Measurements from ENCODE around the gene IGSF23. TPM values are rescaled to one million over a fixed set of nuclear protein-coding genes. Genes with fewer than 3 reads are reported as not detected.
"Not testable (repeated sequence)": the region's sequence is repeated elsewhere in the genome, so short reads cannot be mapped to it uniquely, and the experiment has no call there.

The IGSF23 gene
- total and polyA plus RNA-seq, 7 experiments from 2014 or later: not detected

DNA sequence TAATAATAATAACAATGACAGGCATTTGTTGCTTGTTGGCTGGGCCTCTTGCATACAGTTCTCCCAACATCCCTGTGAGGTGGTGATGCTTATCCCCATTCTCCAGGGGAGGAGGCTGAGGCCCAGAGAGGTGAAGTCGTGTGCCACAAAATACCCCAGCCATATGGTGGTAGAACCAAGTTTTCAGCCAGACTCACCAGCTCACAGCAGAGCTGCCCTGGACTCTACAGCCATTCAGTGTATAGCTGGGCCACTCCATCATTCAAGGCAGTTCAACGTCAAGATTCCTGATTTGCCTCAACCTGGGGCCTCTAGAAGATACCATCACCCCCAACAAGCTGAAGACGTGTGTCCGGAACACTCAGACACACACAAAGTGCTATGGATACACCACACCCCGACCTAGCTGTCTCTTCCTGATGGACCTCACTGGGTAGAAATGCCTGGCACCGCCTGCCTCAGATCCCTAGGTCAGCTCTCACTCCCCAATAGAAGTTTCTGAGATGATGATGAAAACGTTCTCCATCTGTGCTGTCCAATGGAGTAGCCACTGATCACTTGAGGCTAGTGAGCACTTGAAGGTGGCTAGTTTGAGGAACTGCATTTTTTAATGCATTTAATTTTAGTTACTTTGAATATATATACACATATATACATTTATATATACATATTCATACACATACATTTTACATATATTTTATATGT is 53.6 kb downstream of the IGSF23 start:
- Mint-ChIP-seq H3K4me3 (no peak overlapping the region), H3K4me1 (peaks cover 0 to 1% (median 0%) of the 10 kb centered on the region in 7 donors), H3K36me3 (peaks cover 0 to 5% (median 0%) of the 10 kb centered on the region in 5 donors), H3K27me3 (no peaks in the 10 kb centered on the region), H3K9me3 (peaks cover 0 to 3% (median 0%) of the 10 kb centered on the region in 11 donors), H3K27ac (no peak overlapping the region)
- H3K36me3 ChIP-seq (ENCODE audit: control insufficient read depth in 2 of 3, insufficient read depth in 3 of 3, low read length in 3 of 3): no peaks in the 10 kb centered on the region
- no peaks in the 10 kb centered on the region for H3K9me3 ChIP-seq (ENCODE audit: control insufficient read depth in 2 of 3, low read length in 3 of 3)
- CTCF ChIA-PET: no interaction called here
- H3K4me3 ChIP-seq (ENCODE audit: low read length): no peak overlapping the region
- no peak overlapping the region for H3K27ac ChIP-seq (ENCODE audit: low read depth, low read length)
- H3K4me1 ChIP-seq (ENCODE audit: control insufficient read depth in 2 of 2, insufficient read depth in 2 of 2, low read length in 2 of 2): no peaks in the 10 kb centered on the region
- no peaks in the 10 kb centered on the region for H3K27me3 ChIP-seq (ENCODE audit: control insufficient read depth in 2 of 2, insufficient read depth in 2 of 2, low read length in 2 of 2)
- DNase-seq (no peak), ATAC-seq (no peak)
- intact Hi-C loops (cut with micrococcal nuclease): no loop called here
- POLR2A ChIA-PET: no interaction called here

DNA sequence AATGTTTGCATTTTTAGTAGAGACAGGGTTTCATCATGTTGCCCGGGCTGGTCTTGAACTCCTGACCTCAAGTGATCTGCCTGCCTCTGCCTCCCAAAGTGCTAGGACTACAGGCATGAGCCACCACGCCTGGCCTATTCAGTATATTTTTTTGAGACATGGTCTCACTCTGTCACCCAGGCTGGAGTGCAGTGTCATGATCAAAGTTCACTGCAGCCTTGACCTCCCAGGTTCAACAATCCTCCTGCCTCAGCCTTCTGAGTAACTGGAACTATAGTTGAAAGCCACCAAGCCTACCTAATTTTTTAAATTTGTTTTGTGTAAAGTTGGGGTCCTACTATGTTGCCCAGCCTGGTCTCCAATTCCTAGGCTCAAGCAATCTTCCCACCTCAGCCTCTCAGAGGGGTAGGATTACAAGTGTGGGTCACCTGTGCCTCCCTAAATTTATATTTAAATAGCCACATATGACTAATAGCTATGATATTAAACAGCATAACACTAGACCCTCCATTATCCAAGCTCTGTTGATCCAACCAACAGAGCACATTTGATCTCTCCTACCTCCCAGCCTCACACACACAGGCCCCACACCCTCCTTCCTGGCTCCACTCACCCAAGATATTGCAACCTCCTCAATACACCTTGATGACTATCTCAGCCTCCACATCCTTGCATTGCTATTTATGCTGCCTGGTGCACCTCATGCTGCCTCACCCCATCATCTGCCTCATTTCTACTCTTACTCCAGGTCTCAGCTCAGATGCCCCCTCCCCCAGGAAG is 55.8 kb downstream of the IGSF23 start:
- H3K36me3 ChIP-seq (ENCODE audit: control insufficient read depth in 2 of 3, insufficient read depth in 3 of 3, low read length in 3 of 3): no peaks in the 10 kb centered on the region
- intact Hi-C loops (cut with micrococcal nuclease): no loop called here
- H3K4me3 ChIP-seq (ENCODE audit: low read length): no peak overlapping the region
- H3K4me1 ChIP-seq (ENCODE audit: control insufficient read depth in 2 of 2, insufficient read depth in 2 of 2, low read length in 2 of 2): no peaks in the 10 kb centered on the region
- ChIA-PET CTCF (interaction anchor here (0.8 kb wide), 1 partner anchor 55 kb away, joined by 3 read pairs; no protein-coding TSS in a partner anchor), POLR2A (no interaction called here)
- Mint-ChIP-seq H3K4me3 (no peak overlapping the region), H3K4me1 (peaks cover 0 to 2% (median 0%) of the 10 kb centered on the region in 7 donors), H3K36me3 (no peaks in the 10 kb centered on the region), H3K27me3 (no peaks in the 10 kb centered on the region), H3K27ac (peak overlapping the region in 1 of 9 donors; percentile 67), H3K9me3 (peaks cover 0 to 3% (median 0%) of the 10 kb centered on the region in 11 donors)
- no peaks in the 10 kb centered on the region for H3K27me3 ChIP-seq (ENCODE audit: control insufficient read depth in 2 of 2, insufficient read depth in 2 of 2, low read length in 2 of 2)
- H3K9me3 ChIP-seq (ENCODE audit: control insufficient read depth in 2 of 3, low read length in 3 of 3): no peaks in the 10 kb centered on the region
- DNase-seq (no peak), ATAC-seq (no peak)
- no peak overlapping the region for H3K27ac ChIP-seq (ENCODE audit: low read depth, low read length)

GRCh38 chr19:44670027-44670426 is 56.7 kb downstream of the IGSF23 start:
- H3K9me3 Mint-ChIP-seq; H3K27me3 Mint-ChIP-seq; H3K4me3 Mint-ChIP-seq; H3K27ac ChIP-seq (ENCODE audit: low read depth, low read length); H3K9me3 ChIP-seq (ENCODE audit: control insufficient read depth in 2 of 3, low read length in 3 of 3); H3K36me3 ChIP-seq (ENCODE audit: control insufficient read depth in 2 of 3, insufficient read depth in 3 of 3, low read length in 3 of 3); H3K4me1 ChIP-seq (ENCODE audit: control insufficient read depth in 2 of 2, insufficient read depth in 2 of 2, low read length in 2 of 2); intact Hi-C loops (cut with micrococcal nuclease); H3K27ac Mint-ChIP-seq; H3K36me3 Mint-ChIP-seq; POLR2A ChIA-PET; DNase-seq; H3K27me3 ChIP-seq (ENCODE audit: control insufficient read depth in 2 of 2, insufficient read depth in 2 of 2, low read length in 2 of 2); H3K4me1 Mint-ChIP-seq; ATAC-seq; H3K4me3 ChIP-seq (ENCODE audit: low read length): not testable (repeated sequence)
- CTCF ChIA-PET: interaction anchor here (0.6 kb wide), 1 partner anchor 67 kb away, joined by 3 read pairs; no protein-coding TSS in a partner anchor

GRCh38 chr19:44671400-44671799 is 58.0 kb downstream of the IGSF23 start, which contains the start of gene CEACAM19:
TSS of gene CEACAM19 (plus strand) at chr19:44671482. CDS start at chr19:44671932, 450 bp downstream.
- Mint-ChIP-seq H3K27me3 (no peaks in the 10 kb centered on the region), H3K4me1 (peaks cover 0 to 2% (median 0%) of the 10 kb centered on the region in 7 donors), H3K4me3 (no peak within 1 kb of the TSS), H3K27ac (no peak within 1 kb of the TSS), H3K36me3 (no peaks in the 10 kb centered on the region), H3K9me3 (peaks cover 0 to 3% (median 0%) of the 10 kb centered on the region in 11 donors)
- H3K4me3 ChIP-seq (ENCODE audit: low read length): no peak within 1 kb of the TSS
- H3K27me3 ChIP-seq (ENCODE audit: control insufficient read depth in 2 of 2, insufficient read depth in 2 of 2, low read length in 2 of 2): no peaks in the 10 kb centered on the region
- H3K27ac ChIP-seq (ENCODE audit: low read depth, low read length): no peak within 1 kb of the TSS
- CTCF ChIA-PET: no interaction called here
- no peaks in the 10 kb centered on the region for H3K9me3 ChIP-seq (ENCODE audit: control insufficient read depth in 2 of 3, low read length in 3 of 3)
- POLR2A ChIA-PET: no interaction called here
- no peaks in the 10 kb centered on the region for H3K4me1 ChIP-seq (ENCODE audit: control insufficient read depth in 2 of 2, insufficient read depth in 2 of 2, low read length in 2 of 2)
- DNase-seq (no peak), ATAC-seq (no peak)
- H3K36me3 ChIP-seq (ENCODE audit: control insufficient read depth in 2 of 3, insufficient read depth in 3 of 3, low read length in 3 of 3): no peaks in the 10 kb centered on the region
- intact Hi-C loops (cut with micrococcal nuclease): no loop called here

DNA sequence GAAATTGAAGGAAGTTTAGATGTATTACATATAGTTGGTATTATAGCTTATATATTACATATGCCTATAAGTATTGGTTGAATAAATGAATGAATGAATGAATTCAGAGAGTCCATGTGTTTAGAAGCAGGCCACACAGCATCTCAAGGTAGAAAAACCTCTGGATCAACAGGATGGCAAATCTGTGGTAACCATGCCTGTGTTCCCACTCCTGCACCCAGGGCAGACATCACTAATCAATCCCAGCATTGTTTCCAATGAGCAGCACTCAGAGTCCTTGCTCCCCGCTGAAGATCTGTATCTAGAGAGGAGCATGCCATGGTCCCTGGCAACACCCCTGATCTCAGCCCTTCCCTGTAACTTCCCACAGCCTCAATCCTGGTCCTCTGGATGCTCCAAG is 58.9 kb downstream of the IGSF23 start:
- ChIA-PET CTCF (no interaction called here), POLR2A (no interaction called here)
- DNase-seq (no peak), ATAC-seq (no peak)
- intact Hi-C loops (cut with micrococcal nuclease): no loop called here
- no peaks in the 10 kb centered on the region for H3K27me3 Mint-ChIP-seq
- H3K4me3 ChIP-seq (ENCODE audit: low read length): no peak overlapping the region
- peaks cover 0 to 3% (median 0%) of the 10 kb centered on the region in 7 donors for H3K4me1 Mint-ChIP-seq
- H3K27ac ChIP-seq (ENCODE audit: low read depth, low read length): no peak overlapping the region
- H3K36me3 ChIP-seq (ENCODE audit: control insufficient read depth in 2 of 3, insufficient read depth in 3 of 3, low read length in 3 of 3): no peaks in the 10 kb centered on the region
- H3K9me3 Mint-ChIP-seq: peaks cover 0 to 3% (median 0%) of the 10 kb centered on the region in 11 donors
- H3K4me3 Mint-ChIP-seq: no peak overlapping the region
- no peaks in the 10 kb centered on the region for H3K9me3 ChIP-seq (ENCODE audit: control insufficient read depth in 2 of 3, low read length in 3 of 3)
- no peaks in the 10 kb centered on the region for H3K27me3 ChIP-seq (ENCODE audit: control insufficient read depth in 2 of 2, insufficient read depth in 2 of 2, low read length in 2 of 2)
- no peaks in the 10 kb centered on the region for H3K4me1 ChIP-seq (ENCODE audit: control insufficient read depth in 2 of 2, insufficient read depth in 2 of 2, low read length in 2 of 2)
- H3K27ac Mint-ChIP-seq: no peak overlapping the region
- no peaks in the 10 kb centered on the region for H3K36me3 Mint-ChIP-seq

DNA sequence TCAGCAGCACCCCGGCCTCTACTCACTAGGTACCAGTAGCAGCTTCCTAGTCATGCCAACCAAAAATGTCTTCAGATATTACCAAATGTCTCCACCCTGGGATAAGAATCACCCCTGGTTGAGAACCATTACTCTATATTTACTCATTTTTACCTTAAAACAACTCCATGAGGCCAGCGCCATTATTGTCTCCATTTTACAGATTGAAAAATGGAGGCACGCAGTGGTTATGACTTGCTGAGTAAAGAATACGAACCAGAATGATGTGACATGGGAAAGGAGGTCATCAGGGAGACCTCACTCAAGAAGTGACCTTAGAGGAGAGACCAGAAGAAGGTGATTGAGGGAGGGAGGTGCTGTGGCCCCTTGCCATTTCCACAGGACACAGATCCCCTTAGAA is 60.1 kb downstream of the IGSF23 start:
- Mint-ChIP-seq H3K36me3 (no peaks in the 10 kb centered on the region), H3K27me3 (no peaks in the 10 kb centered on the region), H3K9me3 (peaks cover 0 to 3% (median 0%) of the 10 kb centered on the region in 11 donors), H3K27ac (no peak overlapping the region), H3K4me3 (no peak overlapping the region), H3K4me1 (peaks cover 0 to 4% (median 0%) of the 10 kb centered on the region in 7 donors)
- Histone ChIP-seq H3K4me3 (ENCODE audit: low read length) (no peak overlapping the region), H3K27me3 (ENCODE audit: control insufficient read depth in 2 of 2, insufficient read depth in 2 of 2, low read length in 2 of 2) (no peaks in the 10 kb centered on the region), H3K4me1 (ENCODE audit: control insufficient read depth in 2 of 2, insufficient read depth in 2 of 2, low read length in 2 of 2) (no peaks in the 10 kb centered on the region), H3K9me3 (ENCODE audit: control insufficient read depth in 2 of 3, low read length in 3 of 3) (no peaks in the 10 kb centered on the region), H3K27ac (ENCODE audit: low read depth, low read length) (no peak overlapping the region), H3K36me3 (ENCODE audit: control insufficient read depth in 2 of 3, insufficient read depth in 3 of 3, low read length in 3 of 3) (no peaks in the 10 kb centered on the region)
- POLR2A ChIA-PET: no interaction called here
- DNase-seq: no peak
- ATAC-seq: no peak
- CTCF ChIA-PET: interaction anchor here (0.7 kb wide), 1 partner anchor 16 kb away, joined by 3 read pairs; no protein-coding TSS in a partner anchor
- intact Hi-C loops (cut with micrococcal nuclease): no loop called here
